HG03103 (cell line): ENCODE results near the gene ADGRD2.

ENCODE experiments used
- ATAC-seq: cut with Tn5 transposase; IDR thresholded peaks from one replicate; pipeline ENCODE4 v1.9.1; 2021; ENCODE audit warnings: low read depth; ENCODE audit not compliant: unreplicated experiment

Gene ADGRD2

DNA sequence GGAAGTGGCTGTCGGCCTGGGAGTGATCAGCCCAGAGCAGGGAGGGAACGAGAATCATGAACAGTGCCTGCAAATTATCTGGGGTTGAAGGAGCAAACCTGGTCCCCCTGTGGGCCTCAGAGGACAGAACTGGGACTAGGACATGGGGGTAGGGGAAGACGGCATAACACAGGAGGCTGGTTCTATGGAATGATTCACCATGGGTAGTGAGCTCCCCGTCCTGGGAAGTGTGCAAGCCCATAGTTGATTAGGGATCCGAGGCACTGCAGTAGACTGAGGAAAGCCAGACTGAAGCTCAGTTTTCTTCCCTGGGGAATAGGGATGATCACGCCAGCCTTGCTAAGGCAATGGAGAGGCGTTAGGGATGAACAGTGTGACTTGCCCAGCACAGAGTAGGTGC, 5.6 kb downstream of the ADGRD2 start:
- no peak for ATAC-seq

DNA sequence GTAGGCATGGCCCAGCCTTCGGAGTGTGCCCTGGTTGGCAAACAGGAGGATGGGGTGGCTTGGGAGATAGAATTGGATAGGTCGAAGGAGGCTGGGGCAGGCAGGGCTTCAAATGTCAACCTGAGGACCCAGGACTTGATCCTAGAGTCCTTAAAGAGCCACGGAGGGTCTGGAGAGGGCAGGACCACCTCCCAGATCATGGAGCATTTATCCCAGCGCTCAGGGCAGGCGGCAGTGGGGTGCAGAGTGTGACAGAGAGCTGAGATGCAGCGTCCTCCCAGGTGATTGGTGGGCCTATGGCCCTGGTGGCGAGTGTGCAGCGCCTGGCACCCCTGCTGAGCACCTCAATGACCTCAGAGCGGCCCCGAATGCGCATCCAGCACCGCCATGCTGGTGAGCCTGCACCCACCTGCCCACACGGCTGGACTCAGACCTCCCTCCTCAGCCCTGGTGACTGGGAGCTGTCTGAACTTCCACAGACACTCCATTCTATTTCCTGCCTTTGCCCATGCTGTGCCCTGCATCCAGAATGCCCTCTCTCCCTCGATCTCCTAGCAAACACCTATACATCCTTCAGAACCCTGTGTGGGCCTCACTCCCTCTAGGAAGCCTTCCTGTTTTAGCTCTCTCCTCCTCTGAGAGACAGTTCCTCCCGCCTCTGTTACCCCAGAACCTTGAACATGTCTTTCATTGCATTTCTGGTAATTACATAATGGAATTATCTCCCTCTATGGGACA, 6.3 kb downstream of the ADGRD2 start:
- ATAC-seq: no peak

DNA sequence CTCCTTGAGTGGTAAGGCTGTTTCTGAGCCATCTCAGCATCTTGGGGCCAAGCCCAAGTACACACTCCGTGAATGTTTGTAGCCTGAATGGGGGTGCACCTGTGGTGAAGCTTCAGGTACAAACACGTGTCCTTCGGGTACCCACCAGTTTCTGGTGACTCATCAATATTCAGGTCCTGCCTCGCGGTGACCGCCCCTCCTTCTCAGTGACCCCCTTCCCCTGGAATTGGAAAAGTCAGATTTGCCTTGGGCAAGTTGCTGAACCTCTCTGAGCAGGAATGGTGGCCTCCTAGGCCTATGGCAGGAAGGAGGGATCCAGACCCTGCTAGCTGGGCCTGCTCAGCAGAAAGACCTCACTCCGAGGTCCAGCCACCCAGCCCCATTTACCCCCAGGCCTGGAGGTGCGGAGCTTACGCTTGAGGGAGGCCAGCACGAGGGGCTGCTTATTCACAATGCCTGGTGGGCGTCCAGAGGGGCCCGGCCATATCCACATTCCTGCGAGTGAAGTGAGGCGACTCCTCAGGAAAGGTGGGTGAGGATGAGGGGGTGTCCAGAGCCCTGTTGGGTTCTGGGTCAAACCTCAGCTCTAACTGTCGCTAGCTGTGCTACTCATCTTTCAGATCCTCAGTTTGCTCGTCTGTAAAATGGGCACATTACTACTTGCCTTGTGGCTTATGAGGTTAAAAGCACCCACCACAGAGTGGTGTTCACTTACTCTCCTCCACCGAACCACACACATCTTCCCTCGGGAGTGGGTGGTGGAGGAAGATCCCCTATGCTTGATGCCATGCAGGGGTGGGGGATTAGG, 7.0 kb downstream of the ADGRD2 start:
- ATAC-seq: no peak

DNA sequence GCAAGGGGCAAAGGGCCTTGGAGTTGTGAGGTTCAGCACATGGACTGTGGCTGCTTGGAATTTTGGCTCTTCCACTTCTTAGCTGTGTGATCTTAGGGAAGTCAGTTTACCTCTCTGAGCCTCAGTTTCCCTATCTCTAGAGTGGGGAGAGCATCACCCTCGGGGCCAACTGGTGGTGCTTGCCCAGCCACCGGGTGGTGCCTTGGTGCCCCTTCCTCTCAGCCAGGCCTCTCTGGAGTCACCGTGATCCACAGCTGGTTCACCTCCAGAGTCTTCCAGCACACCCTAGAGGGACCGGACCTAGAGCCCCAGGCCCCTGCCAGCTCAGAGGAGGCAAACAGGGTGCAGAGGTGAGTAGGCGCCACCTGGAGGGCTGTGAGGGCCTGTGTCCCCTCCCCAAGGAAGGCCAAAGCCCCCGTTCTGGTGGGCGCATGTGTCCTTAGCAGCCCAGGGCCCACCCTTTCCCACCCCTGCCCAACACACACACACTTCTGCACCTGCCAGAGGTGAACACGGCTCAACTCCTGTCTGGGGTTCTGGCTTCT, 7.7 kb downstream of the ADGRD2 start:
- ATAC-seq: no peak

DNA sequence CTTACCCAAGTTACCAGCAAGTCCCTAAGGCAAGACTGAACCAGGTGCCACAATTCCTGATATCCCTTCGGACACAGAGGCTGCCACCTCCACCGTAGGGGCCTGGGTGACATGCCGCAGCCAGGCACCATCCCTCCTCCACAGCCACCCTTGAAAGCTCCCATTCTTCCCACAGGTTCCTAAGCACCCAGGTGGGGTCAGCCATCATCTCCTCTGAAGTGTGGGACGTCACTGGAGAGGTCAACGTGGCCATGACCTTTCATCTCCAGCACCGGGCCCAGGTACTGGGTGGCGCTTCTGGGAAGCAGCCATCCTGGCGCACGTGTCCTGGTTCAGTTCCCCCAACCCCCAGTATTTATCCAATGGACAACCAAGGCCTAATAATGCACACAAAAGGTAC, 8.2 kb downstream of the ADGRD2 start:
- ATAC-seq: no peak

DNA sequence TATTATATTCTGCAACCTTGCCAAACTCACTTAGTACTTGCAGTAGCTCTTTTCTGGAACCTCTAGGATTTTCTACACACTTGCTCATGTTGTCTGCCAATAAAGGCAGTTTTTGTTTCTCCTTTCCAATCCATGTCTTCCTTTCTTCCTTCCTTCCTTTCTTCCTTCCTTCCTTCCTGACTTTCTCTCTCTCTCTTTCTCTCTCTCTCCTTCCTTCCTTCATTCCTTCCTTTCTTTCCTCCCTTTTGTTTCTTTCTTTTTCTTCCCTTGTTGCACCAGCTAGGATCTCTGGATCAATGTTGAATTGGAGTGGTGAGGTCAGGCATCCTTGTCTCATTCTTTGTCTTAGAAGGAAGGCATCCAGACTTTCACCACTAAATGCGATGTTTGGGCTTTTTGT, 12.5 kb downstream of the ADGRD2 start:
- no peak for ATAC-seq

DNA sequence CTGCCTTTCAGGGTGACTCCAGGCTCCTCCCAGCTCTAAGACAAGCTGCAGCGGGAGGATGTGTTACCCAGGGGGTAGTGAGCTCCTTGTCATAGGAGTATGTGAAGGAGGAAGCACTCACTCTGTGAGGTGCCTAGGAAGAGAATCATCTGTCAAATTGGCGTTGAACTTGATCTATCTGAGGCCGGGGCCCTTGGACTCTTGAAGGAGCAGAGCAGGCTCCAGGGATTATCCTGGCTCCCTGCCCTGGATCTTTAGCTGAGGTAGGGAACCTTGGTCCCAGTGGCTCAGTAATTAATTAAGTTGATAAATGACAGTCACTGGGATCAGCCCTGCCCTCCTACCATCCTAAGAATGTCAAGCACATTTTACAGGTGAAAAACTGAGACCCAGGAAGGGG, 15.5 kb downstream of the ADGRD2 start:
- ATAC-seq: no peak

DNA sequence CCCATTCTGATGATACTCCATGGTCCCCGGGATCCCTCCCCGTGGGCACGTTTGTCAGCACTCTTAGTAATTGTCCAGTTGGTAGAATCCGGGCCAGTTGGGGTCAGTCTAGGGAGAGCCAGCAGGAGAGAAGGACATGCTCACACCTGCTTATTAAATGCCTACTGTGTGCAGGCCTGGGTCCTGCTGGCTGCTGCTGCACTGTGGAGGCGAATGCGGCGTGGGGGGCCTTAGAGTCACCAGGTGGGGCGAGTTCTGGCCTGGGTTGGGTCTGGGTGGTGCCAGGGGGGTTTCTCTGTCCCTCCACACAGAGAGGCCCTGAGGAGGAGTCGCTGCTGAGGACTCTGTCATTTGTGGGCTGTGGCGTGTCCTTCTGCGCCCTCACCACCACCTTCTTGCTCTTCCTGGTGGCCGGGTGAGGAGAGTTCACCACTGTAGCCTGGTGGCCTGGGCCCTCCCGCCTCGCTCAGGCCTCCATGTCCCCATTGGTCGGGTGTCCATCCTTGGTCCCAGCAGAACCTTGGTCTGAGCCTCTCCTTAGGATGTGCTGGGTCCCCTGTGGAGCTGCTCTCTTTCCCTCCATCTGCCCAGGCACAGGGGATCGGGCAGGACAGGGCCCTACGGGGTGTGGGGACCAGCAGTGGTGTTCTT, 17.3 kb downstream of the ADGRD2 start:
- ATAC-seq: no peak

DNA sequence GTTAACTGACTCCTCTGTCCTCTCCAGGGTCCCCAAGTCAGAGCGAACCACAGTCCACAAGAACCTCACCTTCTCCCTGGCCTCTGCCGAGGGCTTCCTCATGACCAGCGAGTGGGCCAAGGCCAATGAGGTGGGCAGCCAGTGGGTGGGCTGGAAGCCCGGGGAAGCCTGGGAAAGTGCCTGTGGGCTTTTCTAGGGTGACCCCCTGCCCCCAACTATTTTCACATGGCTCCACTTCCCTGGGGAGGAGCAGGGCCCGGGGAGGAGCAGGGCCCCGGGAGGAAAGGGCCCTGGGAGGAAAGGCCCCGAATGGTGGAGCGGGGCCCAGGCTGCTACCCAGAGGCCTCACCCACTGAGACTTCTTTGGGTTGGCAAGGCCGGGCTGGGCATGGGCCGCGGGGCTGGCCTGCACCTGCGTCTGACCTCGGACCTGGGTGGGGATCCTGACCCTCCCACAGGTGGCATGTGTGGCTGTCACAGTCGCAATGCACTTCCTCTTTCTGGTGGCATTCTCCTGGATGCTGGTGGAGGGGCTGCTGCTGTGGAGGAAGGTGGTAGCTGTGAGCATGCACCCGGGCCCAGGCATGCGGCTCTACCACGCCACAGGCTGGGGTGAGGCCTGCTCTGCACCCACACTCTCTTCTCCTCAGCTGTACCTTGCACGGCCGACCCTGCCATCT, 17.9 kb downstream of the ADGRD2 start:
- ATAC-seq: no peak

DNA sequence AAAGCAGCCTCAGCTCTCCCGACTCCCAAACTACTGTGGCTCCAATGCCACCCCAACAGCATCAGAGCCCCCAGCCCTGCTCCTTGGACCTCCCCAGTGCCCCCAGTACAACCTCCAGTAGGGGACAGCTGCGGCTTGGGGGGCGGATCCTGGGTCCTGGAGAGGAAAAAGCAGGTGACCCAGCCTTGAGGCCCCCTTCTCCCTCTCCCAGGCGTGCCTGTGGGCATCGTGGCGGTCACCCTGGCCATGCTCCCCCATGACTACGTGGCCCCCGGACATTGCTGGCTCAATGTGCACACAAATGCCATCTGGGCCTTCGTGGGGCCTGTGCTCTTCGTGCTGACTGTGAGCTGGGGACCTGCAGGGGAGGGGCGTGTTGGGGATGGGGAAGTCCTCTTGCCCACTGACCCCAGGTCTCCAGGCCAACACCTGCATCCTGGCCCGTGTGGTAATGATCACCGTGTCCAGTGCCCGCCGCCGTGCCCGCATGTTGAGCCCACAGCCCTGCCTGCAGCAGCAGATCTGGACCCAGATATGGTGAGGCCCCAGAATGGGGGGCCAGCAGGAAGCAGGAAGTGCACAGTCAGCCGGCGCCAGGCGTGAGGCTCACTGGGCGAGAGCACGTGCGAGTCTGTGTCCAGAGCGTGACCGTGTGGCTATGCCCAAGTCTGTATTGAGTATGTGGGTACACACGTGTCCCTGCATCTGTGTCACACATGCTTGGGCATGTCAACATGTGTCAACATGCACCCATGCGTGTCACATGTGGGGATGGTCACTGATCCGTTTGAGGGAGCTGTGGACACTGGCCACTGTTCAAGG, 19.0 kb downstream of the ADGRD2 start:
- ATAC-seq: no peak

DNA sequence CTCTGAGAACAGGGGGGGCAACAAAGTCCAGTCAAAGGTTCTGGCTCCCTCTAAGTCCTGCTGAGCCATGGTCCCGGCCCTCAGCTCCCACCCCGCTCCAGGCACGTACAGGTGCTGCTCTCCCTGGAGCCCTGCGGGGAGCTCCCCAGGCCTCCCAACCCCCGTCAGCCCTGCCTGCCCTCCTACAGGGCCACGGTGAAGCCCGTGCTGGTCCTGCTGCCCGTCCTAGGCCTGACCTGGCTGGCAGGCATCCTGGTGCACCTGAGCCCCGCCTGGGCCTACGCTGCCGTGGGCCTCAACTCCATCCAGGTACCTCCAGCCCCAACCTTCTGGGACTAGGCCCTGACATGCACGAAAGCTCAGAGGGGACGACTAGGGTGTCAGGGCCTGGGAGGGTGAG, 20.1 kb downstream of the ADGRD2 start:
- ATAC-seq: no peak

DNA sequence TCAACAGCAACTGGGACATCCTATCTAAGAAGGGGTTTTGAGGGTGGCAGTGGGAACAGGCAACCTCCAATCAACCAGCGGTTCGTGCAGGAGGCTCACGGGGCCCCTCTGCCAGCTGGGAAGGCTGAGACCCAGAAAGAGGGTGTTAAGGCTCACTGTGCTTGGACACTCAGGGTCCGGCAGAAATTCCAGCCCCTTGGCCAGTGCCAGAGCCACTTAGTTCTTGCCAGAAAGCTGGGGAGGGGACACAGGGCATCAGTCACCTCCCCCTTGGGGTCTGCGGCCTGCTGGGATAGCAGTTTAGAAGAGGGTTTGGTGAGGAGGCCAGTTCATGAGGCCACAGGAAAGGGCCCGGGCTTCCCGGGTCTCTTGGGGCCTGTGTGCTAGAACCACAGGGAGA, 20.5 kb downstream of the ADGRD2 start:
- no peak for ATAC-seq

DNA sequence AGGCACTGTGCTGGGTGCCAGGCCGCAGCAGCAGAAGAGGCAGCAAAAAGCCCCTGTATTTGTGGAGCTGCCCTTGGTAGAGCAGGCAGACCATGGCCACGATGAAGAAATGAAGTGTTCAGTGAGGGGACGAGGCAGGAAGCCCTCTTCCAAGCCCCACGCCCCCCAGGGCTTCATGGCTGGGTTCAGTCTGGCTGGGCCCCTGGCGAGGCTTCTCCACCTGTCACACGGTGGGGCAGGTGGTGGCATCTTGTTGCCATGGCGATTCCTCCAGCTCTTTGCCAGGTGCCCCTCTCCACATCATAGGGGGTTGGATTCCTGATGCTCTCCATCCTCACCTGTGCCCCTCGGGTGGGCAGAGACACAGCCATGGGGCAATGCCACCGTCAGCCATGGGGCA, 21.5 kb downstream of the ADGRD2 start:
- no peak for ATAC-seq

DNA sequence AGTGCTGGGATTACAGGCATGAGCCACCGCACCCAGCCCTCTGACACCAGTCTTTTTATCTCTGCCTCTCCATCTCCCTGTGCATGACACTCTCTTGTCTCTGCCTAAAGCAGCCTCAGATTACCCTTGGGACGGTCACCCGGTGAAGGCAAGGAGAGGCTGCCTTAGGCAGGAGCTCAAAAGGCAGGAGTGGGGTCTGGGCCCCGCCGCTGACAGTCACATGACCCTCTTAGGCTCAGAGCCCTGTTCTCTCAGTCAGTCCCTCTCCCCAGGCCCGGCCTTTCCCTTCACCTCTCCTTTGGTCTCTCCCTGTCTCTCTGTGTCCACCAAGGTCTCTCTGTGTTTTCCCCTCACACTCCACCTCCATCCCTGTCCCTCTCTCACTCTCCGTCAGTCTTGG, 22.5 kb downstream of the ADGRD2 start:
- no peak for ATAC-seq

DNA sequence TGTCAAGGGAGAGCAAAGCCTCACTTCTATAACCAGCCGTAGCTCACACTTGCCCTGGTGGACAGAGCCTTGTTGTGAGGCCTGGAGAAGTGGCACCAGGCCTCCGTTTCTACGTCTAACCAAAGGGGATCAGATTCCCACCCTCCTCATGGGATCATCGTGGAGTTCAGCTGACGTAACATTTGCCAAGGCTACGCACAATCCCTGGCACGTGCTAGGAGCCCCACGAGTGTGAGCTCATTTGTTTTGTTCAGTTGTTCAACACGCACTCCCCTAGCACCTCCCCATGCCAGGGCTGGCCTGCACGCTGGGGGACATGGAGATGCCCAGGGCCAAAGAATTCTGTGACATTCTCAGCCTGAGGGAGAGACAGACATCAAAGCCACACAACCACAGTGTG, 23.1 kb downstream of the ADGRD2 start:
- no peak for ATAC-seq

DNA sequence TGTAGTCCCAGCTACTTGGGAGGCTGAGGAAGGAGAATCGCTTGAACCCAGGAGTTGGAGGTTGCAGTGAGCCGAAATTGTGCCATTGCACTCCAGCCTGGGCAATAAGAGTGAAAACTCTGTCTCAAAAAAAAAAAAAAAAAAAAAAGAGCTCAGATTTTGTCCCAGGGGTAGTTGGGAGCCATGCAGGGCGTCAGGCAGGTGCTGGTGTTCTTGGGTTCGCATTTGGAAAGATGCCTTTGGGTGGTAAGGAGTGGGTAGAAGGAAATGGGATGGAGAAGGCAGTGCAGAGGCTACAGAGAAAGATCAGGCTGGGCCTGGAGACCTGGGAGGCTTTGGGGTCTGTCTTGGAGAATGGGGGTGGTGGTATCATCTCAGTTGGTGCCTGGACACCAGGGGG, 23.9 kb downstream of the ADGRD2 start:
- no peak for ATAC-seq

DNA sequence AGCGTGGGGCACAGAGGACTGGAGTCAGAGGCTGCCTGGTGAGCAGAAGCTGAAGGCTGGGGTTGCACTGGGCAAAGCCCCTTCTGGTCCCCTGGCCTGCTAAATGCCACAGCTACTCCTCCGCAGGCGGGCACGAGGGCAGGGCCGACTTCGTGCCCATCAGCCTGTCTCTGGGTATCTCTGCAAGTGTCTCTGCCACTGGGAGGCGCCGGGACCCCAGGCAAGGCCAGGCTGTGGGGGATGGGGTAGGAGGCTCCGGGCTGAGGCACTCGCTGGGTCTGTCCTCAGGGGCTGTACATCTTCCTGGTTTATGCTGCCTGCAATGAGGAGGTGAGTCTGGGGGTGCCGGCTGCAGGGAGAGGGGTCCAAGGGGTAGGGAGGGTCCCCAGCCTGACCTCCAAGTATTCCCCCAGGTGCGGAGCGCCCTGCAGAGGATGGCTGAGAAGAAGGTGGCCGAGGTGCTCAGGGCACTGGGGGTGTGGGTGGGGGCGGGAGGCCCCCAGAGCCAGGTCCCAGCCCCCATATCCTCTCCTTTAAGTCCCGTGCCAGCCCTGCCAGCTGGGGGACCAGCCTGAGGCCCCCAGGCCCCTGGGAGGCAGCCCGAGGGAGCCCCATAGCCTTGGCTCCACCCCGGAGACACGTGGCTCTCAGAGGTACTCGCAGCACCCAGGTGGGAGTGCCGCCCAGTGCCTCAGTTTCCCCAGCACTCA, 25.1 kb downstream of the ADGRD2 start:
- ATAC-seq: no peak

DNA sequence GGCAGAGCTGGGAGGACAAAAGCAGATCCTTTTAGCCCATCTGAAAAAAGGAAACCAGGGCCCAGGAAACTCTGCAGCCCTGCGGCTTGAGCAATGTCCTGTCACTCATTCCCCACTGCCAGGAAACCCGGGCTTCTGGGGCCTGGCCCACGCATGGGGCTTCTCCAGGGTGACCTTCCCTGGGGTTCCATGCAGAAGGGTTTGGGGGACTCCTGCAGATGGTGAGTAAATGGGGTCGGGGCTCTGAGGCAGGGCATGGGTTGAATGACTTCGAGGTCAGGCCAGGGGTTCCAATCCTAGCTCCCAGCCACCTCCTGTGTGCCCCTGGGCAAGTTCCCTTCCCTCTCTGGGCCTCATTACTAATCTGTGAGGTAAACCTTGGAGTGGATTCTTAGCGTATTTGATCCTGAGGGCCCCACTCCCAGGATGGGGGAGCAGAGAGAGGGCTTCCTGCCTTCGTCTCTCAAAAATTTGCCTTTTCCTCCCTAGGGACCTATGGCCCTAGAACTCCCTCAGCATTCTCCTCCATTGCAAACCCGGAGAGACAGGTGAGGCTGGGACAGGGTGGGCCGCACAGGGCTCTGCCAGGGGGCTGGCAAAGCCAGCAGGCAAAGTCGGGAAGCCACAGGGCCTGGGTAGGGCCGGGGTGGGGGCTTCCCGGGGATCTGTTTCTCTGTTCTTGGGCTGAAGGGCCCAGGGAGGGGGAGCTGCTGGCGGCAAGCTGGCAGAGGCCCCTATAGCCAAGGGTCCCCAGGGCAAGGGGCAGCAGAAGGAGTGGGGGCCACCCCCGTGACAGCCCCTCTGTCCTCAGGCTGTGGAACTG, 25.8 kb downstream of the ADGRD2 start:
- ATAC-seq: no peak
